Panc1 (cell line): Measurements from ENCODE around the gene RAB3GAP2. TPM values are rescaled to one million over a fixed set of nuclear protein-coding genes. Genes with fewer than 3 reads are reported as not detected.
"Not testable (repeated sequence)": the region's sequence is repeated elsewhere in the genome, so short reads cannot be mapped to it uniquely, and the experiment has no call there.

Source experiments
- ATAC-seq: fragments of 200-7000 bp; cut with Tn5 transposase; 2 replicates; pipeline ENCODE4 v1.9.1; 2020; ENCODE audit warnings: mild to moderate bottlenecking, moderate library complexity
- BruUV-seq: library from RNA; stranded (reverse); fragments of 400-500 nt; replicated peaks from 2 replicates; lab custom pipeline; 2021; lab: Mats Ljungman, UMichigan
- CTCF ChIA-PET: fragments of 300-600 bp; sonication (Branson Sonifier 250); formaldehyde crosslinking; loops from one replicate; lab custom pipeline; 2022; ENCODE audit warnings: antibody characterized with exemption; lab: Charles Lee
- POLR2A ChIA-PET: fragments of 300-600 bp; sonication (Branson Sonifier 250); formaldehyde crosslinking; loops from one replicate; lab custom pipeline; 2022; ENCODE audit warnings: antibody characterized with exemption; lab: Charles Lee
- DNase-seq: peaks from one replicate; pipeline ENCODE4 v3.0.0-alpha.2; 2010; ENCODE audit warnings: low read depth, low spot score
- H3K27ac ChIP-seq: 2 replicates; pipeline ENCODE4 v1.5.1; 2011; ENCODE audit warnings: mild to moderate bottlenecking, low read length, inconsistent platforms
- H3K27me3 ChIP-seq: fragments of 200-500 bp; sonication (Bioruptor generic); 2 replicates; pipeline ENCODE4 v1.6.0; 2014; ENCODE audit warnings: low read length, inconsistent platforms; ENCODE audit not compliant: control insufficient read depth, insufficient read depth
- H3K36me3 ChIP-seq: fragments of 200-500 bp; sonication (Bioruptor generic); 2 replicates; pipeline ENCODE4 v1.5.1; 2014; ENCODE audit warnings: inconsistent platforms, mild to moderate bottlenecking, low read length, moderate library complexity; ENCODE audit not compliant: control insufficient read depth, insufficient read depth
- H3K4me1 ChIP-seq: 2 replicates; pipeline ENCODE4 v1.5.1; 2011; ENCODE audit warnings: inconsistent platforms, mild to moderate bottlenecking, low read length, moderate library complexity; ENCODE audit not compliant: control insufficient read depth, insufficient read depth
- H3K4me3 ChIP-seq, 2 experiments: 2 replicates each; pipeline ENCODE4 v1.5.1; 2011 to 2012; ENCODE audit warnings: low read depth in 2 of 2, low read length in 2 of 2, mild to moderate bottlenecking in 2 of 2, inconsistent platforms in 1 of 2, moderate library complexity in 1 of 2
- H3K9me3 ChIP-seq: fragments of 200-500 bp; sonication (Bioruptor generic); 2 replicates; pipeline ENCODE4 v1.5.1; 2014; ENCODE audit warnings: low read depth, mild to moderate bottlenecking, inconsistent platforms, low read length, moderate library complexity; ENCODE audit not compliant: control insufficient read depth, insufficient read depth
- CTCF ChIP-seq: fragments of 450-650 bp; IDR thresholded peaks from 2 replicates; pipeline ENCODE4 v1.5.1; 2017; ENCODE audit warnings: mild to moderate bottlenecking
- POLR2AphosphoS5 ChIP-seq: IDR thresholded peaks from 2 replicates; pipeline ENCODE4 v1.6.1; 2012; ENCODE audit warnings: mild to moderate bottlenecking, low read depth, low read length, moderate library complexity
- REST ChIP-seq, 2 experiments: IDR thresholded peaks; 2 replicates each; pipeline ENCODE4 v1.6.1; 2011 to 2012; ENCODE audit warnings: low read depth in 2 of 2, control low read depth in 1 of 2, low read length in 1 of 2, mild to moderate bottlenecking in 1 of 2, moderate library complexity in 1 of 2; ENCODE audit not compliant: insufficient read depth in 1 of 2
- SIN3A ChIP-seq: IDR thresholded peaks from 2 replicates; pipeline ENCODE4 v1.6.1; 2012; ENCODE audit warnings: low read depth, mild to moderate bottlenecking, low read length, moderate library complexity, borderline replicate concordance; ENCODE audit not compliant: insufficient read depth
- TCF7L2 ChIP-seq: IDR thresholded peaks from 2 replicates; pipeline ENCODE4 v1.6.1; 2011; ENCODE audit warnings: mild to moderate bottlenecking, low read depth, low read length, inconsistent platforms
- in situ Hi-C: cut with HindIII; loops from 2 replicates; pipeline ENCODE4 v1.10.0; 2016; ENCODE audit warnings: low sequenced_read_pairs, low pct_unique_long_range_greater_than_20kb
- intact Hi-C: fragments of 100-400 bp; cut with micrococcal nuclease; formaldehyde crosslinking; loops from one replicate; pipeline ENCODE4 v1.10.0; 2022; ENCODE audit not compliant: unreplicated experiment
- total RNA-seq: library from RNA; stranded (reverse); gene quantifications from one replicate; pipeline ENCODE4 v1.2.1, GENCODE V29; 2021; ENCODE audit not compliant: unreplicated experiment

RAB3GAP2 gene
- total RNA-seq, 1 experiment from 2014 or later: 39.0 TPM

GRCh38 chr1:220313576-220313975, 41.3 kb upstream of the RAB3GAP2 start:
- Histone ChIP-seq H3K4me1 (no peaks in the 10 kb centered on the region), H3K4me3 (no peak overlapping the region), H3K36me3 (no peaks in the 10 kb centered on the region), H3K9me3 (no peaks in the 10 kb centered on the region), H3K27me3 (no peaks in the 10 kb centered on the region; the same call in 1 of the 2 replicates), H3K27ac (no peak overlapping the region)
- TF ChIP-seq TCF7L2 (no peak), POLR2AphosphoS5 (no peak), REST (IDR thresholded peaks at IDR 0.05; ENCODE audit: insufficient read depth in 1 of 2, low read depth in 2 of 2, low read length in 1 of 2) (no peak), CTCF (no peak), SIN3A (no peak)
- POLR2A ChIA-PET: no interaction called here
- no peak for DNase-seq
- intact Hi-C loops (no loop called here), in situ Hi-C loops (no loop called here)
- no TSS peak for BruUV-seq
- CTCF ChIA-PET: no interaction called here
- ATAC-seq: no peak

- H3K36me3 ChIP-seq, intact Hi-C loops, H3K4me3 ChIP-seq, ATAC-seq, POLR2A ChIA-PET, BruUV-seq, H3K27ac ChIP-seq, H3K27me3 ChIP-seq, in situ Hi-C loops, H3K4me1 ChIP-seq, H3K9me3 ChIP-seq, DNase-seq: not testable (repeated sequence)
- CTCF ChIA-PET: interaction anchor here (0.6 kb wide), 1 partner anchor 265 kb away, joined by 3 read pairs; no protein-coding TSS in a partner anchor
Observed at GRCh38 chr1:220310147-220310546, 37.9 kb upstream of the RAB3GAP2 start.

GRCh38 chr1:220307607-220308006, 35.4 kb upstream of the RAB3GAP2 start:
- CTCF ChIA-PET: no interaction called here
- no TSS peak for BruUV-seq
- no peaks in the 10 kb centered on the region; the same call in 1 of the 2 replicates for H3K27me3 ChIP-seq
- no peak for DNase-seq
- no peaks in the 10 kb centered on the region for H3K36me3 ChIP-seq
- H3K4me3 ChIP-seq: no peak overlapping the region
- intact Hi-C loops: no loop called here
- ATAC-seq: no peak
- no peak for TF ChIP-seq CTCF
- TF ChIP-seq POLR2AphosphoS5: no peak
- TF ChIP-seq REST (IDR thresholded peaks at IDR 0.05; ENCODE audit: insufficient read depth in 1 of 2, low read depth in 2 of 2, low read length in 1 of 2): no peak
- no peak for TF ChIP-seq SIN3A
- no peak for TF ChIP-seq TCF7L2
- POLR2A ChIA-PET: interaction anchor here (0.6 kb wide), 1 partner anchor 24 kb away, joined by 3 read pairs; no protein-coding TSS in a partner anchor
- H3K27ac ChIP-seq: no peak overlapping the region
- no peaks in the 10 kb centered on the region for H3K9me3 ChIP-seq
- in situ Hi-C loops: no loop called here
- no peaks in the 10 kb centered on the region for H3K4me1 ChIP-seq
